HG03103 (cell line): ENCODE results near the gene STRADA.
A peak's percentile ranks its signal among the peaks of the same experiment; 100 is the strongest.

Source experiments
- ATAC-seq: cut with Tn5 transposase; IDR thresholded peaks from one replicate; pipeline ENCODE4 v1.9.1; 2021; ENCODE audit warnings: low read depth; ENCODE audit not compliant: unreplicated experiment

The STRADA gene

DNA sequence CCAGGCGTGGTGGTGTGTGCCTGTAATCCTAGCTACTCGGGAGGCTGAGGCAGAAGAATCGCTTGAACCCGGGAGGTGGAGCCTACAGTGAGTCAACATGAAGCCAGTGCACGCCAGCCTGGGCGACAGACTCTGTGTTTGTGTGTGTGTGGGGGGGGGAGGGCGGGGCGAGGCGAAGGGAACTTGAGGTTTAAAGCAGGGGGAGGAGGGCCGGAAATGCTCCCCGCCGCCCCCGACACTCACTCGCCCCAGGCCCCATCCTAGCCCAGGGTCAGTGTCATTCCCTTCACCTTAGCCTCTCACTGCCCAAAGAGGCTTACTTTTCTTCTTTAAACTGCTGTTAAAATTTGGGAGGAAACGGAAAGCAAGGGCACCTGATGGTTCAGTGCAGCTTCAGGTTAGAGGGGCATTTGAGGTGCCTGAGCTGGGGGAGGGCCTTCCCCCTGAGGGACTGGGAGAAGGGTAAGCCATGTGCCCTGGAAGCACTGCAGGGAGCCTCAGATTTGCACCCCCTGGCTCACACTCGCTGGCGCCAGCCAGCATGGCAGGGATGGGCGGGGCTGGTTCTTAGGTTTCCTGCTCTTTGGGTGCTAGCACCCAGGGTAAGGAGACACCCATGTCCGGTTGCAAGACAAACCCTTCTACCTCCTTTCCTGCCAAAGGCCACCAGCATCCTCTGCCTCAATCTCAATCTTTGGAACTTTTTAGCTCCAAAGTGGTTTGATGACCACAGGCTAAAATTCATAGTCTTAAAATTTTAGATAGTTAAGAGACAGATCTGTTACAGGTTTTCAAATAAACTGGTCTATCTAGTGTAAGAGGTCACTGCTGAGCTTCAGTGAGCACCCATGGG is 39.5 kb downstream of the STRADA start:
- ATAC-seq = no peak

DNA sequence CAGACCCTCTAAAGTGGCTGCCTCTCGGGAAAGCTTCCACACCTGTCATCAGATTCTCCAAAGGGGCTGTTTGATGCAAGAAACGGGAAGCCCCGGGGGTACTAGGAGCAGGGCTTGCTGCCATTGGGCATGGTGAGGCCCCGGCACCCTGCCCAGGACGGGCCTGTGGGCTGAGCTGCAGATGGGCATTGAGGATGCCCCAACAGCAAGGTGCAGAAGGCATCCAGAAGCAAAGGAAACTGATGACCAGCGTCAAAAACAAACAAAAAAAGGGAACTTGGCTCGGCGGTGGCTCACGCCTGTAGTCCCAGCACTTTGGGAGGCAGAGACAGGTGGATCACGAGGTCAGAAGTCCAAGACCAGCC is 40.2 kb downstream of the STRADA start:
- no peak for ATAC-seq

DNA sequence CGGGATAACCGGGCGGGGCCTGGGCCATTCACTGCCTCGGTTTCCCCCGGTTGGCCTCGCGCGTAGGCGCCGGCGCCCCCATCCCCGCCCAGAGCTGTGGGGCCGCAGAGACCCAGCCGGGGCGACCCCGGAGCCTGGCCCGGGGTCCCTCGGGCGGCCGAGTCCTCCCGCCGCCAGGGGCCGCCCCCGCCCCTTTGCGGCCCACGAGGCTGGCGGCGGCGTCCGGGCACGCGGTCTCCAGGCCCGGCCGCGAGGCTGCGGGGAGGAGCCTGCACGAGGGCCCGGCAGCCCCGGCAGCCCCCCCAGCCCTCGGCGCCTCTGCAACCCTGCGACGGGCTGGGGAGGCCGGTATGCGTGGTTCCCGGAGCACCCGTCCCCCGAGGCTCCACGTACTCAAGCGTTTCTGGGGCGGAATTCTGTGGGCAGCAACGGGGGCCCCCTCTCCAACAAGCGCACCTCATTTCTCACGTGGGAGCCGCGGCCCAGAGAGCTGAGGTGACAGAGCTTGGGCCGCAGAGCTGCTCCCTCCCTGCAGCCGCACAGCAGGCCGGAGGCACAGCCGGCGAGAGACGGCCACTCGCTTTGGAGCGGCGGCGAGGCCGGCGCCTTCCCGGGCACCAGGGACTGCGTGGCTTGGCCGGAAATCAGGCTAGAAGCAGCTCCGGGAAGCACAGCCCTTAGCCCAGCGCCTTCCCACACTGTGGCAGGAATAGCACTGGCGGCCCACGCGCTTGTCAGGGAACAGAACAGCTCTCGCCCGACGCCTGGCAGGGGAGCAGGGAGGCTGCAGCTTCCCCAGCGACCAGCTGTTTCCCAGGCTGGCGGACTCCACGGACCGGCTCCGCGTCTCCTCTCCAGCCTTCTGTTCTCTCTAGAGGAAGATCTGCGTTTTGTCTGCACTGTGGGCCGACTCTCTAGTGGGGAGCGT is 40.8 kb downstream of the STRADA start:
- no peak for ATAC-seq

DNA sequence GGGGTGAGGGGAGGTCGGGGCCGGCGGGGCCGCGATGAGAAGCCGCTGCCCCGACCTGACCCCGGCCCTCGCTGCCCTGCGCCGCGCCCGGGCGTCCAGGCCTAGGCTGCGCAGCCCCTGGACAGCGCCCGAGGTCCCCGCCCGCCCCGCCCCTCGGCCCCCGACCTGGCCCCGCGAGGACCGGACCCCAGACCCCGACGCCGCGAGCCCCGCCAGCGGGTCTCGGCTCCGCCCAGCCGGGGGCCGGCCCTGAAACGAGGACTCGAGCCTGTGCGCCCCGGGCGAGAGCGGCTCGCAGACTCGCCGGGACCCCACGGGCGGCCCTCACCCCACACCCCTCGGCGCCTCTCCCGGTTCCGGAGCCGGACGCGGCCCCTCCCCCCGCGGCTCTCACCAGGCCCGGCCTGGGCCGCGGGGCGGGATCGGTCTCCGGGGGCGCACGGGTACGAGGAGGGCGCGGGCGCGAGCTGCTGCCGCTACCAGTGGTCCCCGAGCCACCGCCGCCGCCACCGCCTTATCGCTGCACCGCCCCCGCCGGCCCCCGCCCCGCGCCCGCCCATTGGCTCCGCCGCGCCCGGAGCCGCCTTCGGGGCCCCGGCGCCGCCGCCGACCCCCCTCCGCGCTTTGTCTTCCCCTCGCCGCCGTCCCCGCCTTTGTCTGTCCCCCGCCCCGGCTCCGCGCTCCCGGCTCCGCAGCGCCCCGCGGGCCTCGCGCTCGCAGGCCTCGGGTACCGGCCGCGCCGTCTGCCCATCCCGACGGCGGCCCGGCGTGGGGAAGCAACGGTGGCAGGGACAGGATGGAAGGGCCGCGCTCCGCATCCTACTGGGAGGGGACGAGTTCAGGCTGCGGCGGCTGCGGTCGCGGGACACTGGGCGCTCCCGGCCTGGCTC is 41.7 kb downstream of the STRADA start, which contains the start of gene LIMD2:
LIMD2 (minus strand) TSS at position 488 of the 890 bp plus-strand sequence. CDS start 827 bp downstream, outside the sequence.
- ATAC-seq = peak; percentile 14

GRCh38 chr17:63698886-63699637 is 42.5 kb downstream of the STRADA start:
- ATAC-seq = peak; percentile 26

- no peak for ATAC-seq
Observed at GRCh38 chr17:63698381-63698885, 43.2 kb downstream of the STRADA start.

GRCh38 chr17:63697341-63698286 is 44.0 kb downstream of the STRADA start:
- ATAC-seq = no peak

DNA sequence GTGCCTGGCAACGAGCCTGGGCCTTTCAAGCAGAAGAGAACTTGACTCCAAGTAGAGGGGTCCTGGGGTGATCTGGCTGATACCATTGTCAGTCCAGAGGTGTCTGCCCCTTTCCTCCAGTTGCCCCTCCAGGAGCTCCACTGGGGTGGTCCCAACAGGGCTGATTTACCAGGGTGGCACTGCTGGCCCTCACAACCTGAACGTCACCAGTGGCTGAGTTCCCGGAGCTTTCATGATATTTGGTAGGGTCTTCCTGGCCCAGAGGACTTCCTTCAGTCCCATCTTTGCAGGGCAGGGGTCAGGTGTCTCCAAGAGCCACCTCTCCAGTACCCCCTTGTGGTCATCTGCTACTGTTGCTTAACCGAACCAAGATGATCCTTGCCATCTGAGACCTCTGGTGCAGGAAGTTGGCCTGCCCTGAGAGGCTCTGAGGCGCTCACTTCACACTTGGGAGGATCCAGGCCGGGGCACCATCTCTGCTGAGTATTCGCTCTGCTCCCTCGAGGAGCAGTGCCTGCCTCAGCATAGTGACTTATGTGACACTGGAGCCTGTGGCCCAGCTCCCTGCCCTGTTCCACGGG is 45.1 kb downstream of the STRADA start:
- ATAC-seq = no peak

- ATAC-seq = no peak
Observed at GRCh38 chr17:63695889-63696288, 45.7 kb downstream of the STRADA start.

DNA sequence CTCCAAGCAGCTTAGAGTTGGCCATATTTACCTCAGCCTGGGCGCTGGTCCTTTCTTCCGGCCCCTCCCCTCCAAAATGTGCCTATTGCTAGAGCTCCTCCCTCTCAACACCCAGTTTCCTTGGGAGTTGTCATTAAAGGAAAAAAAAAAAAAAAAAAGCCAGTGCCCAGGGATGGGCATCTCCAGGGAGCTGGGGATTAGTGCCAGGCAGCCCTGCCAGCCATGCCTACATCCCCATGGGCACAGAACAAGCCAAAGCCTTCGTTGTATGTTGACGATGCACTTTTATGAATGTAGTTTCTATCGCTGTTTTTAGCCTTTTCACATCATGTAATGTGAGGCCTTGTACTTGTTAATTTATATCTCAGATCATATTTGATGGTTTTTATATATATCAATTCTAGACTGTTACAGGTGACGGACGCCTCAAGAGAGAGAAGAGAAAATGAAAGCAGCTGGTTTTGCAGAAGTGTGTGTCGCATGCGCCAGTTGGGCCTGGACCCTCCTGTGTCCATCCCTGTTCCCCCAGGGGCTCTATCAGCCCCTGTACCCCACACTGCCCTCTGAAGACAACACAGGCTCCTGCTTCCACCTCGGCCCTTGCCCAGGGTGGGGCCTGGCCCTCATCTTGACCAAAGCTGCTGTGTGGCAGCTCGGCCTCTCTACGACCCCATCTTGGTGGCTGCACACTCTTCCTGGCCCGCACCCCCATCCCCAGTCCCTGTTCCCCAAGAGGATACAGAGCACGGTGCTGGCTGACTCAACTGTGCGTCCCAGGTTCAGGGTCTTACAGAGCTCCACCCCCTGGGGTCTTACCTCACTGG is 46.4 kb downstream of the STRADA start:
- no peak for ATAC-seq

GRCh38 chr17:63694229-63694949 is 47.2 kb downstream of the STRADA start:
- ATAC-seq = no peak

GRCh38 chr17:63693411-63694113 is 48.0 kb downstream of the STRADA start:
- no peak for ATAC-seq

DNA sequence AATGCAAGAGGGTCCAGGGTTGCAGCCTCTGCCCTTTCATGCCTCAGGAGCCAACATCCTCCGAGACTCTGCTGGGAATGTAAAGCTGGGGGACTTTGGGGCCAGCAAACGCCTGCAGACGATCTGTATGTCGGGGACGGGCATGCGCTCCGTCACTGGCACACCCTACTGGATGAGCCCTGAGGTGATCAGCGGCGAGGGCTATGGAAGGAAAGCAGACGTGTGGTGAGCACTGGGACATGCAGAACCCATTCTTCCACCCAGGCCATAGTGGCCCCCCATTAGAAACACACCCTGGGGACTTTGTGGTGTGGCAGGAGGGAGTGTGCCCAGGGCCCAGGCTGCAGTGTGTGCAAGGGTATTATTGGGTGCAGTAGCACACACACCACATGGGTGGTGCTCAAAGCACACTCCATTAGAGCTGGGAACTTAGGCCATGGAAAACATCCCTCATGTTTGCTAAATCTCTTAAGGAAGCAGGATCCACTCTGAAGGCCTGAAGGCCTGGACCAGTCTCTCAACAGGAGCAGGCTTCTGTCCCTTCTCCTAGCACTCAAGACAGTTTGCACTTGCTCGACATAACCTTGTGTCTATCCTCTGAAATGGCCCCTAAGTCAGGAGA is 49.3 kb downstream of the STRADA start:
- ATAC-seq = no peak

GRCh38 chr17:63689479-63689878 is 52.1 kb downstream of the STRADA start:
- ATAC-seq = no peak

GRCh38 chr17:63688396-63689020 is 53.1 kb downstream of the STRADA start:
- ATAC-seq = no peak
